Stomach (tissue), 4 donors: ENCODE data around the gene CDKN2B-AS1.

Experiments used
- CTCF ChIP-seq, 7 experiments: fragments of 450-650 bp in 4 of 7; fragments of 200-600 bp in 3 of 7; sonication (generic) in 3 of 7; IDR thresholded peaks; one replicate each; pipeline ENCODE4 v1.5.1; 2016 to 2019; ENCODE audit warnings: antibody characterized with exemption in 7 of 7, control low read depth in 2 of 7, mild to moderate bottlenecking in 1 of 7
- POLR2A ChIP-seq, 4 donors: fragments of 450-650 bp; IDR thresholded peaks; one replicate each; pipeline ENCODE4 v1.6.1; 2016; ENCODE audit warnings: antibody characterized with exemption in 4 of 4, control low read depth in 2 of 4, mild to moderate bottlenecking in 1 of 4, moderate library complexity in 1 of 4
- POLR2AphosphoS5 ChIP-seq, 3 donors: sonication (generic); formaldehyde crosslinking; IDR thresholded peaks; one replicate each; pipeline ENCODE4 v1.6.1; 2016; ENCODE audit warnings: antibody characterized with exemption in 3 of 3

GRCh38 chr9:21972361-21972760 lies 22.2 kb upstream of the CDKN2B-AS1 start:
- TF ChIP-seq CTCF (IDR thresholded peaks at IDR 0.05) (no peak), POLR2A (IDR thresholded peaks at IDR 0.05) (no peak), POLR2AphosphoS5 (IDR thresholded peaks at IDR 0.05) (no peak)
